Measurements from ENCODE around the gene KATNAL2. TPM values are rescaled to one million over a fixed set of nuclear protein-coding genes. Genes with fewer than 3 reads are reported as not detected.

KATNAL2 gene
- total RNA-seq, 3 donors from 2014 or later (not counting 1 experiment from before 2014, with no cell fraction given), result 0.45 to 1.2 (median 0.52) TPM

DNA sequence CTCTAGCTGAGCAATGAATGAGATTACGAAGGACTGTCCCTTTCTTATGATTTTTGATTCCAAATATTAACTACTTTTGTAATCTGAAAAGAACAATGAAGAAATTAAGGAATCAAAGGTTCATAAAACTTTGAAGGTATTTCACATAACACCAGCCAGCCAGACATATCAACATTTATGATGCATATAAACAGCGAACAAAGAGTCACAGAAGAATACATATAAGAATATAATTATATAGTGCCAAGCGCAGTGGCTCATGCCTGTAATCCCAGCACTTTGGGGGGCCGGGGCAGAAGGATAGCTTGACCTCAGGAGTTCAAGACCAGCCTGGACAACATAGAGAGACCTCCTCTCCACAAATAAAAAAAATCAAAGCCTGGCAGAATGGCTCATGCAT is 34.2 kb upstream of the KATNAL2 start:
- H3K36me3 Mint-ChIP-seq, result peaks cover 21% of the 10 kb centered on the region
- intact Hi-C loops (cut with micrococcal nuclease), result no loop called here

DNA sequence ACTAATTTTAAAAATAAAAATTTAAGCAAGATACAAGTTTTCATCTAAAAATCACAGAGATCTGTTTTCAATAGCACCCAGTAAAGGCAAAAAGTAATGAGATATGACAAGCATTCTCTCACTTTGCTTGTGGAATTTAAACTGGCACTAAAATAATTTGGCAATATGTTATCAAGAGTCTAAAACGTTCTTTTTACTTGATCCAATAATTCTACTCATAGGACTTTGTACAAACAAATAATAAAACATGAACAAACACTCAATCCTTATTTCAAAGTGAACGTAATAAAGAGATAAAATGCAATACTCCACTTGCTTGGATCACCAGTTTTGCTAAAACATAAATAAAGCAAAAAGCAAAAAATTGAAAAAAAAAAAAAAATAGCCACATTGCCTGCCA is 30.5 kb upstream of the KATNAL2 start:
- no peak for TF ChIP-seq CTCF (IDR thresholded peaks at IDR 0.05)
- peaks cover 0 to 7% of the 10 kb centered on the region in 2 donors for H3K9me3 Mint-ChIP-seq
- Histone ChIP-seq H3K27ac (ENCODE audit: low read length) (no peak overlapping the region), H3K36me3 (ENCODE audit: control insufficient read depth, insufficient read depth, low read length) (peaks cover 10% of the 10 kb centered on the region), H3K4me1 (ENCODE audit: control insufficient read depth, insufficient read depth, low read length) (no peaks in the 10 kb centered on the region), H3K9me3 (ENCODE audit: control insufficient read depth, insufficient read depth, low read length) (no peaks in the 10 kb centered on the region), H3K27me3 (ENCODE audit: control insufficient read depth, insufficient read depth, low read length) (no peaks in the 10 kb centered on the region), H3K4me3 (ENCODE audit: low read length) (no peak overlapping the region)
- WGBS (ENCODE audit: insufficient coverage), result 82% methylated on average over 2 of the region's 2 CpGs
- peaks cover 30 to 36% of the 10 kb centered on the region in 2 donors for H3K4me1 Mint-ChIP-seq
- ATAC-seq (no peak), DNase-seq (no peak)
- H3K36me3 Mint-ChIP-seq, result peaks cover 22% of the 10 kb centered on the region
- H3K4me3 Mint-ChIP-seq, result no peak overlapping the region
- intact Hi-C loops (cut with micrococcal nuclease), result no loop called here
- no peaks in the 10 kb centered on the region for H3K27me3 Mint-ChIP-seq (ENCODE audit: low read depth in 2 of 2)
- no peak overlapping the region for H3K27ac Mint-ChIP-seq

More for the DNA sequence above, 34.2 kb upstream of the KATNAL2 start:
- Mint-ChIP-seq H3K4me3 (no peak overlapping the region), H3K27me3 (ENCODE audit: low read depth in 2 of 2) (no peaks in the 10 kb centered on the region), H3K9me3 (peaks cover 3 to 6% of the 10 kb centered on the region in 2 donors), H3K4me1 (peaks cover 0 to 22% of the 10 kb centered on the region in 2 donors), H3K27ac (no peak overlapping the region)
- ATAC-seq (no peak), DNase-seq (no peak)
- Histone ChIP-seq H3K4me1 (ENCODE audit: control insufficient read depth, insufficient read depth, low read length) (no peaks in the 10 kb centered on the region), H3K27ac (ENCODE audit: low read length) (no peak overlapping the region), H3K36me3 (ENCODE audit: control insufficient read depth, insufficient read depth, low read length) (peaks cover 3% of the 10 kb centered on the region), H3K27me3 (ENCODE audit: control insufficient read depth, insufficient read depth, low read length) (no peaks in the 10 kb centered on the region), H3K4me3 (ENCODE audit: low read length) (no peak overlapping the region), H3K9me3 (ENCODE audit: control insufficient read depth, insufficient read depth, low read length) (peaks cover 3% of the 10 kb centered on the region)
- WGBS (ENCODE audit: insufficient coverage), result 100% methylated on average over 2 of the region's 4 CpGs
- no peak for TF ChIP-seq CTCF (IDR thresholded peaks at IDR 0.05)

DNA sequence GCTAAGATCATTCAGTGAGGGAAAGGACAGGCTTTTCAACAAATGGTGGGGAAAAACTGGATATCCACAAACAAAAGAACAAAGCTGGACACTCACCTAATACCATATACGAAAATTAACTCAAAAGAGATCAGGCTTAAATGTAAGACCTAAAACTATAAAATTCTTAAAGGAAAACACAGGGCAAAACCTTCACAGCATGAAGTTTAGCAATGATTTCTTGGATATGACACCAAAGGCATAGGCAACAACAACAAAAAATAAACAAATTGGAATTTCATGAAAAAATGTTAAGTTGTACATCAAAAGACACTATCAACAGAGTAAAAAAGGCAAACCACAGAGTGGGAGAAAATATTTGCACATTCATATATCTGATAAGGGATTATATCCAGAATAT is 28.4 kb upstream of the KATNAL2 start:
- TF ChIP-seq CTCF (IDR thresholded peaks at IDR 0.05), result no peak
- no peak for ATAC-seq
- peaks cover 22% of the 10 kb centered on the region for H3K36me3 Mint-ChIP-seq

DNA sequence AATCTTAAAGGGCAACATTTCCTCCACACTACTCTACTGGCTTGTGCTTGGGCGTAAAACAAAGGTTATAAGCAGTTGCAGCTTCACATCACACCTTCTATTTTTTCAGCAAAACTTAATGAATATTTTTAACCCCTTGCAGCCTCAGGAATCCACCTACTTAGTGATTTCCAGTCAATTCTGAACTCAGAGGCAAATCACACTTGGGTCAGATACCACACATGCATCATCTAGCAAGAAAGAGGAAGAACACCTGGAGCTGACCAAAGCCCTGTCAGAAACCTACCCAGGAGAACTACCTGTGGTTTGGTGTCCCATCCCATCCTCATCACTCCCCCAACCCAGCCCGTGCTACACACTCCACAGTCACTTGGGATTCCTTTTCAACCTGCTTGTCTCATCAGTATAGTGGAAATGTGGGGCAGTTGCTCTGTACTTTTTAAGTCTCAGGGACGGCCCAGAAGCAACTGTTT is 25.6 kb upstream of the KATNAL2 start:
- no peak for ATAC-seq
- Mint-ChIP-seq H3K4me1 (peaks cover 53 to 54% of the 10 kb centered on the region in 2 donors), H3K27ac (no peak overlapping the region)

More for the DNA sequence above, 28.4 kb upstream of the KATNAL2 start:
- DNase-seq, result no peak
- peaks cover 10% of the 10 kb centered on the region for H3K36me3 ChIP-seq (ENCODE audit: control insufficient read depth, insufficient read depth, low read length)
- H3K4me1 Mint-ChIP-seq, result peaks cover 49 to 50% of the 10 kb centered on the region in 2 donors
- H3K4me1 ChIP-seq (ENCODE audit: control insufficient read depth, insufficient read depth, low read length), result no peaks in the 10 kb centered on the region
- no peaks in the 10 kb centered on the region for H3K9me3 ChIP-seq (ENCODE audit: control insufficient read depth, insufficient read depth, low read length)
- WGBS (ENCODE audit: insufficient coverage), result 100% methylated on average over 1 of the region's 1 CpG
- intact Hi-C loops (cut with micrococcal nuclease), result no loop called here
- H3K27me3 Mint-ChIP-seq (ENCODE audit: low read depth in 2 of 2), result no peaks in the 10 kb centered on the region
- peaks cover 0 to 7% of the 10 kb centered on the region in 2 donors for H3K9me3 Mint-ChIP-seq
- no peak overlapping the region for H3K27ac Mint-ChIP-seq
- H3K27ac ChIP-seq (ENCODE audit: low read length), result no peak overlapping the region
- no peak overlapping the region for H3K4me3 ChIP-seq (ENCODE audit: low read length)
- no peak overlapping the region for H3K4me3 Mint-ChIP-seq
- no peaks in the 10 kb centered on the region for H3K27me3 ChIP-seq (ENCODE audit: control insufficient read depth, insufficient read depth, low read length)

More for the DNA sequence above, 25.6 kb upstream of the KATNAL2 start:
- Histone ChIP-seq H3K36me3 (ENCODE audit: control insufficient read depth, insufficient read depth, low read length) (peaks cover 10% of the 10 kb centered on the region), H3K27me3 (ENCODE audit: control insufficient read depth, insufficient read depth, low read length) (no peaks in the 10 kb centered on the region), H3K9me3 (ENCODE audit: control insufficient read depth, insufficient read depth, low read length) (no peaks in the 10 kb centered on the region), H3K27ac (ENCODE audit: low read length) (no peak overlapping the region), H3K4me1 (ENCODE audit: control insufficient read depth, insufficient read depth, low read length) (no peaks in the 10 kb centered on the region), H3K4me3 (ENCODE audit: low read length) (no peak overlapping the region)
- intact Hi-C loops (cut with micrococcal nuclease), result no loop called here
- WGBS (ENCODE audit: insufficient coverage), result 56% methylated on average over 2 of the region's 3 CpGs
- peaks cover 22% of the 10 kb centered on the region for H3K36me3 Mint-ChIP-seq
- no peak for DNase-seq
- peaks cover 0 to 7% of the 10 kb centered on the region in 2 donors for H3K9me3 Mint-ChIP-seq
- H3K4me3 Mint-ChIP-seq, result no peak overlapping the region
- no peak for TF ChIP-seq CTCF (IDR thresholded peaks at IDR 0.05)
- H3K27me3 Mint-ChIP-seq (ENCODE audit: low read depth in 2 of 2), result no peaks in the 10 kb centered on the region
